PC-9 (cell line): ENCODE measurements around the gene UPK2.

ENCODE experiments used
- CTCF ChIP-seq: fragments of 200-600 bp; sonication (generic); conservative IDR thresholded peaks from 2 replicates; pipeline ENCODE4 v1.6.1; 2017; ENCODE audit warnings: mixed run types, antibody characterized with exemption, mild to moderate bottlenecking, moderate library complexity
- EZH2 ChIP-seq: fragments of 200-600 bp; sonication (generic); IDR thresholded peaks from 2 replicates; pipeline ENCODE4 v1.8.0; 2017; ENCODE audit warnings: antibody characterized with exemption, low read depth

GRCh38 chr11:118961591-118961990, 5.5 kb downstream of the UPK2 start:
- TF ChIP-seq CTCF (no peak), EZH2 (no peak)
